Measurements from ENCODE around the gene SLC13A5. TPM values are rescaled to one million over a fixed set of nuclear protein-coding genes. Genes with fewer than 3 reads are reported as not detected.
"Not testable (repeated sequence)": the region's sequence is repeated elsewhere in the genome, so short reads cannot be mapped to it uniquely, and the experiment has no call there.

Gene SLC13A5
- total RNA-seq, 4 donors from 2014 or later: 0.29 to 2.3 (median 1.3) TPM

GRCh38 chr17:6695051-6695450 lies 18.1 kb downstream of the SLC13A5 start:
- intact Hi-C loops (cut with DNase I): no loop called here
- no peak overlapping the region for H3K27ac ChIP-seq
- H3K4me3 ChIP-seq: no peak overlapping the region
- no peaks in the 10 kb centered on the region for H3K4me1 ChIP-seq
- TF ChIP-seq POLR2A (IDR thresholded peaks at IDR 0.05): no peak
- no peak for TF ChIP-seq CTCF (IDR thresholded peaks at IDR 0.05)
- no peaks in the 10 kb centered on the region for H3K9me3 ChIP-seq
- 86 to 91% methylated on average over 2 of the region's 2 CpGs for WGBS, 2 donors
- H3K27me3 ChIP-seq: peaks cover 0 to 3% (median 0%) of the 10 kb centered on the region in 4 donors
- DNase-seq: no peak
- no peaks in the 10 kb centered on the region for H3K36me3 ChIP-seq

DNA sequence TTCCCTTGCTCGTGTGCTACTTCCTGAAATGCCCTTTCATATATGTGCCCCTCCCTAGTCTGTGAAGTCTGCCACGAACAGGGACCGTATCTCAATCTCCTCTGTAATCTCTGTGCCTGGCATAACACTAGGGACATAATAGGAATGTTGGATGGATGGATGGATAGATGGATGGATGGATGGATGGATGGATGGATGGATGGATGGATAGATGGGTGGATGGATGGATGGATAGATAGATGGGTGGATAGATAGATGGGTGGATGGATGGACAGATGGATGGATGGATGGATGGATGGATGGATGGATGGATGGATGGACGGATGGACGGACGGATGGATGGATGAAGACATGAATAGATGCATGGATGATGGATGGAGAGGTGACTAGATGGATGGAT lies 21.2 kb downstream of the SLC13A5 start:
- intact Hi-C loops (cut with DNase I); H3K27me3 ChIP-seq; H3K9me3 ChIP-seq; DNase-seq; H3K4me1 ChIP-seq; H3K27ac ChIP-seq; H3K36me3 ChIP-seq; H3K4me3 ChIP-seq: not testable (repeated sequence)
- 72 to 77% methylated on average over 6 of the region's 6 CpGs for WGBS, 2 donors

DNA sequence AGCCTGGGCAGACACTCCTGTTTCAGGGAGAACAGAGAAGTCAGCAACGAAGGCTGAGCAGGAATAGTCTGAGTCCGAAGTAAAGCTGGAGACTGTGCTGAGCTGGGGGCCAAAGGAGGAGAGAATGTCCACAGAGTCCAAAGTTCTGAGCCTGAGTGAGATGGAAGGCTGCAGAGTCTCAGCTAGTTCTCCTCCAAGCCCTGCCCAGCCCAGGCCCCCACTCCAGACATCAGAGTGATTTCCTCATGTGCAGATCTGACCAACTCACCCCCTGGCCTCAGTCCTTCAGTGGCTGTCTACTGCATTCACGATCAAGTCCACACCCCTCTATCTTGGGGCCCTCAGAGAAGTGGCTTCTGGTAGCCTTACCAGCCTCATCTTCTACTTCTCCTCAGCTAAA lies 21.6 kb downstream of the SLC13A5 start:
- Histone ChIP-seq H3K36me3 (no peaks in the 10 kb centered on the region), H3K27me3 (peaks cover 0 to 3% (median 0%) of the 10 kb centered on the region in 4 donors), H3K9me3 (no peaks in the 10 kb centered on the region), H3K4me3 (no peak overlapping the region), H3K27ac (no peak overlapping the region), H3K4me1 (no peaks in the 10 kb centered on the region)
- TF ChIP-seq POLR2A (IDR thresholded peaks at IDR 0.05) (no peak), CTCF (IDR thresholded peaks at IDR 0.05) (no peak)
- DNase-seq: no peak
- intact Hi-C loops (cut with DNase I): no loop called here
- WGBS, 2 donors: 74 to 81% methylated on average over 3 of the region's 3 CpGs

GRCh38 chr17:6690641-6691040 lies 22.5 kb downstream of the SLC13A5 start:
- 86 to 92% methylated on average over 9 to 10 of the region's 11 CpGs for WGBS, 2 donors
- H3K27me3 ChIP-seq: peaks cover 0 to 10% (median 0%) of the 10 kb centered on the region in 4 donors
- no peak for TF ChIP-seq POLR2A (IDR thresholded peaks at IDR 0.05)
- no peak for TF ChIP-seq CTCF (IDR thresholded peaks at IDR 0.05)
- H3K4me1 ChIP-seq: no peaks in the 10 kb centered on the region
- no peaks in the 10 kb centered on the region for H3K9me3 ChIP-seq
- intact Hi-C loops (cut with DNase I): no loop called here
- no peak for DNase-seq
- no peak overlapping the region for H3K4me3 ChIP-seq
- no peak overlapping the region for H3K27ac ChIP-seq
- H3K36me3 ChIP-seq: no peaks in the 10 kb centered on the region

DNA sequence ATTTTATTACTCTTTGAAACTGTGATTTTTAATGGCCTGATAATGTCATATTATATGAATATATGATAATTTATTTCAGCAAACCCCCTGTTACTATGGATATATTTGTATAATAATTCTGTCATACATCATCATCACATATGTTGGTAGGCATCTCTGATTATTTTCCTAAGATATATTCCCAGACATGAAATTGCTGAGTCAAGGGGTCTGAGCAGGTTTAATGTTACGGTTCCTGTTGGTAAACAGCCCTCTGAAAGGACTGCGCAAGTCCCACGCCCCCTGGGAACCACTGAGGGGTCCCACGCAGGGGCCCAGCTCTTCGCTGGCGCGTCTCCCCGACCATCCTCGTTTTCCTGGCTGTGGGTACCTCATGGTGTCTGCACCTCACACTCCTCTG lies 24.2 kb downstream of the SLC13A5 start:
- TF ChIP-seq POLR2A (IDR thresholded peaks at IDR 0.05): no peak
- no peak for TF ChIP-seq CTCF (IDR thresholded peaks at IDR 0.05)
- intact Hi-C loops (cut with DNase I): no loop called here
- Histone ChIP-seq H3K27ac (no peak overlapping the region), H3K27me3 (peaks cover 0 to 18% (median 0%) of the 10 kb centered on the region in 4 donors), H3K4me1 (no peaks in the 10 kb centered on the region), H3K36me3 (no peaks in the 10 kb centered on the region), H3K9me3 (no peaks in the 10 kb centered on the region), H3K4me3 (no peak overlapping the region)
- DNase-seq: no peak
- WGBS, 2 donors: 87 to 88% methylated on average over 9 of the region's 9 CpGs

GRCh38 chr17:6686026-6686425 lies 27.1 kb downstream of the SLC13A5 start:
- intact Hi-C loops (cut with DNase I): no loop called here
- 62 to 71% methylated on average over 1 to 2 of the region's 4 CpGs for WGBS, 2 donors
- Histone ChIP-seq H3K27ac (no peak overlapping the region), H3K27me3 (peaks cover 0 to 17% (median 0%) of the 10 kb centered on the region in 4 donors), H3K36me3 (no peaks in the 10 kb centered on the region), H3K4me1 (peaks cover 0 to 6% (median 0%) of the 10 kb centered on the region in 3 donors), H3K9me3 (no peaks in the 10 kb centered on the region), H3K4me3 (no peak overlapping the region)
- DNase-seq: no peak
- no peak for TF ChIP-seq POLR2A (IDR thresholded peaks at IDR 0.05)
- no peak for TF ChIP-seq CTCF (IDR thresholded peaks at IDR 0.05)
